ENCODE measurements around the gene DLG1.

The DLG1 gene

GRCh38 chr3:197083486-197083885 lies 214.9 kb downstream of the DLG1 start:
- no peak overlapping the region for H3K23ac ChIP-seq (ENCODE audit: low read length in 2 of 2)
- H3K9me3 ChIP-seq (ENCODE audit: control insufficient read depth, low read length): no peaks in the 10 kb centered on the region
- no peak overlapping the region for H2BK15ac ChIP-seq (ENCODE audit: low read depth, poor library complexity, severe bottlenecking)
- no peak overlapping the region for H3K18ac ChIP-seq (ENCODE audit: low read depth in 1 of 2, low read length in 2 of 2)
- WGBS: no CpG with 5 or more reads among the region's 4 CpGs
- no peak overlapping the region for H4K8ac ChIP-seq (ENCODE audit: low read length)
- H2BK12ac ChIP-seq (ENCODE audit: low read length in 2 of 2): no peak overlapping the region
- H3K4me1 ChIP-seq (ENCODE audit: control insufficient read depth, insufficient read depth, low read depth, low read length): peaks cover 4% of the 10 kb centered on the region
- no peak overlapping the region for H4K91ac ChIP-seq (ENCODE audit: low read length)
- H2AK5ac ChIP-seq (ENCODE audit: low read length, severe bottlenecking): no peak overlapping the region
- H3K27me3 ChIP-seq (ENCODE audit: control insufficient read depth in 1 of 2, insufficient read depth in 1 of 2, low read length in 2 of 2): no peaks in the 10 kb centered on the region
- no peak overlapping the region for H3K4ac ChIP-seq (ENCODE audit: low read depth in 1 of 2, low read length in 2 of 2)
- peak overlapping the region; percentile 74 for H3K9ac ChIP-seq (ENCODE audit: low read length)
- no peak overlapping the region for H2AFZ ChIP-seq (ENCODE audit: low read depth, low read length)
- H3K36me3 ChIP-seq (ENCODE audit: control insufficient read depth in 1 of 2, insufficient read depth in 2 of 2, low read depth in 1 of 2, low read length in 2 of 2): peaks cover 5 to 9% of the 10 kb centered on the region in 2 experiments
- peak overlapping the region in 1 of 2 experiments; percentile 1 for H3K4me3 ChIP-seq (ENCODE audit: insufficient read depth in 1 of 2, low read depth in 1 of 2, low read length in 2 of 2)
- H3K4me2 ChIP-seq (ENCODE audit: low read length, poor library complexity, severe bottlenecking): no peak overlapping the region
- DNase-seq: peak; percentile 73
- no peak overlapping the region for H2BK120ac ChIP-seq (ENCODE audit: low read depth, low read length)
- peaks cover 8% of the 10 kb centered on the region for H3K79me1 ChIP-seq (replicated peaks; ENCODE audit: low read length, poor library complexity, severe bottlenecking)
- no peak overlapping the region for H3K14ac ChIP-seq (ENCODE audit: low read length in 2 of 2)
- no peak overlapping the region for H2BK5ac ChIP-seq (ENCODE audit: low read depth, low read length, poor library complexity, severe bottlenecking)
- H3K27ac ChIP-seq (ENCODE audit: low read length, poor library complexity, severe bottlenecking): peak overlapping the region; percentile 52

GRCh38 chr3:197082871-197083270 lies 215.5 kb downstream of the DLG1 start:
- Histone ChIP-seq H2AK5ac (ENCODE audit: low read length, severe bottlenecking) (no peak overlapping the region), H3K27me3 (ENCODE audit: control insufficient read depth in 1 of 2, insufficient read depth in 1 of 2, low read length in 2 of 2) (no peaks in the 10 kb centered on the region), H2BK120ac (ENCODE audit: low read depth, low read length) (no peak overlapping the region), H3K9ac (ENCODE audit: low read length) (peak overlapping the region; percentile 74), H2BK12ac (ENCODE audit: low read length in 2 of 2) (no peak overlapping the region), H2BK5ac (ENCODE audit: low read depth, low read length, poor library complexity, severe bottlenecking) (no peak overlapping the region), H3K14ac (ENCODE audit: low read length in 2 of 2) (no peak overlapping the region), H2BK15ac (ENCODE audit: low read depth, poor library complexity, severe bottlenecking) (no peak overlapping the region), H3K4me3 (ENCODE audit: insufficient read depth in 1 of 2, low read depth in 1 of 2, low read length in 2 of 2) (peak overlapping the region in 1 of 2 experiments; percentile 19), H3K18ac (ENCODE audit: low read depth in 1 of 2, low read length in 2 of 2) (no peak overlapping the region), H4K8ac (ENCODE audit: low read length) (no peak overlapping the region), H4K91ac (ENCODE audit: low read length) (no peak overlapping the region), H3K27ac (ENCODE audit: low read length, poor library complexity, severe bottlenecking) (no peak overlapping the region), H3K9me3 (ENCODE audit: control insufficient read depth, low read length) (no peaks in the 10 kb centered on the region), H3K79me1 (replicated peaks; ENCODE audit: low read length, poor library complexity, severe bottlenecking) (peaks cover 5% of the 10 kb centered on the region), H3K4me2 (ENCODE audit: low read length, poor library complexity, severe bottlenecking) (no peak overlapping the region), H2AFZ (ENCODE audit: low read depth, low read length) (no peak overlapping the region), H3K4me1 (ENCODE audit: control insufficient read depth, insufficient read depth, low read depth, low read length) (peaks cover 4% of the 10 kb centered on the region), H3K4ac (ENCODE audit: low read depth in 1 of 2, low read length in 2 of 2) (no peak overlapping the region), H3K23ac (ENCODE audit: low read length in 2 of 2) (no peak overlapping the region), H3K36me3 (ENCODE audit: control insufficient read depth in 1 of 2, insufficient read depth in 2 of 2, low read depth in 1 of 2, low read length in 2 of 2) (peaks cover 5 to 12% of the 10 kb centered on the region in 2 experiments)
- no peak for DNase-seq
- WGBS: 100% methylated on average over 1 of the region's 2 CpGs

GRCh38 chr3:197080344-197080743 lies 218.1 kb downstream of the DLG1 start:
- Histone ChIP-seq H3K4me2 (ENCODE audit: low read length, poor library complexity, severe bottlenecking) (no peak overlapping the region), H3K9ac (ENCODE audit: low read length) (no peak overlapping the region), H2BK15ac (ENCODE audit: low read depth, poor library complexity, severe bottlenecking) (no peak overlapping the region), H2AK5ac (ENCODE audit: low read length, severe bottlenecking) (no peak overlapping the region), H4K8ac (ENCODE audit: low read length) (no peak overlapping the region), H2AFZ (ENCODE audit: low read depth, low read length) (no peak overlapping the region), H3K36me3 (ENCODE audit: control insufficient read depth in 1 of 2, insufficient read depth in 2 of 2, low read depth in 1 of 2, low read length in 2 of 2) (peaks cover 11 to 26% of the 10 kb centered on the region in 2 experiments), H3K4me3 (ENCODE audit: insufficient read depth in 1 of 2, low read depth in 1 of 2, low read length in 2 of 2) (no peak overlapping the region), H3K23ac (ENCODE audit: low read length in 2 of 2) (no peak overlapping the region), H3K4ac (ENCODE audit: low read depth in 1 of 2, low read length in 2 of 2) (no peak overlapping the region), H2BK12ac (ENCODE audit: low read length in 2 of 2) (no peak overlapping the region), H3K9me3 (ENCODE audit: control insufficient read depth, low read length) (no peaks in the 10 kb centered on the region), H2BK5ac (ENCODE audit: low read depth, low read length, poor library complexity, severe bottlenecking) (no peak overlapping the region), H4K91ac (ENCODE audit: low read length) (no peak overlapping the region), H3K27ac (ENCODE audit: low read length, poor library complexity, severe bottlenecking) (no peak overlapping the region), H3K14ac (ENCODE audit: low read length in 2 of 2) (no peak overlapping the region), H2BK120ac (ENCODE audit: low read depth, low read length) (no peak overlapping the region), H3K4me1 (ENCODE audit: control insufficient read depth, insufficient read depth, low read depth, low read length) (peaks cover 4% of the 10 kb centered on the region), H3K79me1 (replicated peaks; ENCODE audit: low read length, poor library complexity, severe bottlenecking) (peaks cover 10% of the 10 kb centered on the region), H3K27me3 (ENCODE audit: control insufficient read depth in 1 of 2, insufficient read depth in 1 of 2, low read length in 2 of 2) (no peaks in the 10 kb centered on the region), H3K18ac (ENCODE audit: low read depth in 1 of 2, low read length in 2 of 2) (no peak overlapping the region)
- DNase-seq: no peak
- 97% methylated on average over 10 of the region's 10 CpGs for WGBS

GRCh38 chr3:197076415-197076814 lies 222.0 kb downstream of the DLG1 start:
- Histone ChIP-seq H3K9me3 (ENCODE audit: control insufficient read depth, low read length) (no peaks in the 10 kb centered on the region), H2BK12ac (ENCODE audit: low read length in 2 of 2) (no peak overlapping the region), H2AFZ (ENCODE audit: low read depth, low read length) (no peak overlapping the region), H3K23ac (ENCODE audit: low read length in 2 of 2) (no peak overlapping the region), H3K4me1 (ENCODE audit: control insufficient read depth, insufficient read depth, low read depth, low read length) (no peaks in the 10 kb centered on the region), H3K4me3 (ENCODE audit: insufficient read depth in 1 of 2, low read depth in 1 of 2, low read length in 2 of 2) (no peak overlapping the region), H2AK5ac (ENCODE audit: low read length, severe bottlenecking) (no peak overlapping the region), H2BK120ac (ENCODE audit: low read depth, low read length) (no peak overlapping the region), H2BK15ac (ENCODE audit: low read depth, poor library complexity, severe bottlenecking) (no peak overlapping the region), H3K9ac (ENCODE audit: low read length) (no peak overlapping the region), H3K27me3 (ENCODE audit: control insufficient read depth in 1 of 2, insufficient read depth in 1 of 2, low read length in 2 of 2) (no peaks in the 10 kb centered on the region), H4K8ac (ENCODE audit: low read length) (no peak overlapping the region), H3K18ac (ENCODE audit: low read depth in 1 of 2, low read length in 2 of 2) (no peak overlapping the region), H4K91ac (ENCODE audit: low read length) (no peak overlapping the region), H3K4me2 (ENCODE audit: low read length, poor library complexity, severe bottlenecking) (no peak overlapping the region), H3K27ac (ENCODE audit: low read length, poor library complexity, severe bottlenecking) (no peak overlapping the region), H3K14ac (ENCODE audit: low read length in 2 of 2) (no peak overlapping the region), H2BK5ac (ENCODE audit: low read depth, low read length, poor library complexity, severe bottlenecking) (no peak overlapping the region), H3K4ac (ENCODE audit: low read depth in 1 of 2, low read length in 2 of 2) (no peak overlapping the region), H3K79me1 (replicated peaks; ENCODE audit: low read length, poor library complexity, severe bottlenecking) (peaks cover 9% of the 10 kb centered on the region), H3K36me3 (ENCODE audit: control insufficient read depth in 1 of 2, insufficient read depth in 2 of 2, low read depth in 1 of 2, low read length in 2 of 2) (peaks cover 11 to 36% of the 10 kb centered on the region in 2 experiments)
- 96% methylated on average over 4 of the region's 4 CpGs for WGBS
- DNase-seq: no peak
